ENCODE data around the gene NEK10.

NEK10 gene

DNA sequence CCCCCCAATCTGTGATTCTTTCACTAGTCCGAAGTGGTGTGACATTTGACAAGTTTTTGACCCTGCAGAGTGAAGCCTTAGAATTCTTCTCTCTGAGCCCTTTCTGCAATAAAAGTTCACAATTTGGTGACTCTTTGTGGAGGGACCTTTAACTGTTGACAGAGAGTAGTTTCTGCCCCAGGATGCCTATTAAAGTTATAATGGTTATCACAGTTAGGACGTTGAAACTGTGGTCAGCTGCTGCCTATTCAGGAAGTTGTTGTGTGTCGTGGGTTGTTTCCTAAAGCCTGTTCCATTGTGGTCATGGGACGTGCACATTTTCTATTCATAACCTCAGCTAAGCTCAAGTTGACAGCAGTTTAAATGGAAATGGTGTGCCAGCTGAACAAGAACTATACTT is 274.5 kb downstream of the NEK10 start:
- TF ChIP-seq, protein P1, sequence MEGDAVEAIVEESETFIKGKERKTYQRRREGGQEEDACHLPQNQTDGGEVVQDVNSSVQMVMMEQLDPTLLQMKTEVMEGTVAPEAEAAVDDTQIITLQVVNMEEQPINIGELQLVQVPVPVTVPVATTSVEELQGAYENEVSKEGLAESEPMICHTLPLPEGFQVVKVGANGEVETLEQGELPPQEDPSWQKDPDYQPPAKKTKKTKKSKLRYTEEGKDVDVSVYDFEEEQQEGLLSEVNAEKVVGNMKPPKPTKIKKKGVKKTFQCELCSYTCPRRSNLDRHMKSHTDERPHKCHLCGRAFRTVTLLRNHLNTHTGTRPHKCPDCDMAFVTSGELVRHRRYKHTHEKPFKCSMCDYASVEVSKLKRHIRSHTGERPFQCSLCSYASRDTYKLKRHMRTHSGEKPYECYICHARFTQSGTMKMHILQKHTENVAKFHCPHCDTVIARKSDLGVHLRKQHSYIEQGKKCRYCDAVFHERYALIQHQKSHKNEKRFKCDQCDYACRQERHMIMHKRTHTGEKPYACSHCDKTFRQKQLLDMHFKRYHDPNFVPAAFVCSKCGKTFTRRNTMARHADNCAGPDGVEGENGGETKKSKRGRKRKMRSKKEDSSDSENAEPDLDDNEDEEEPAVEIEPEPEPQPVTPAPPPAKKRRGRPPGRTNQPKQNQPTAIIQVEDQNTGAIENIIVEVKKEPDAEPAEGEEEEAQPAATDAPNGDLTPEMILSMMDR (IDR thresholded peaks at IDR 0.05; ENCODE audit: poor library complexity, severe bottlenecking), result no peak
- H3K27ac ChIP-seq (ENCODE audit: poor library complexity, severe bottlenecking), result no peak overlapping the region
- H3K36me3 ChIP-seq (ENCODE audit: low read depth), result no peaks in the 10 kb centered on the region
- DNase-seq (ENCODE audit: low spot score), result no peak
- no peaks in the 10 kb centered on the region for H3K4me1 ChIP-seq (ENCODE audit: insufficient read depth, poor library complexity, severe bottlenecking)
- no peak for ATAC-seq (ENCODE audit: low read depth)
- H3K4me3 ChIP-seq (ENCODE audit: severe bottlenecking), result no peak overlapping the region
- H3K9me3 ChIP-seq (ENCODE audit: severe bottlenecking), result no peaks in the 10 kb centered on the region
- H3K27me3 ChIP-seq (ENCODE audit: insufficient read depth, poor library complexity, severe bottlenecking), result no peaks in the 10 kb centered on the region

DNA sequence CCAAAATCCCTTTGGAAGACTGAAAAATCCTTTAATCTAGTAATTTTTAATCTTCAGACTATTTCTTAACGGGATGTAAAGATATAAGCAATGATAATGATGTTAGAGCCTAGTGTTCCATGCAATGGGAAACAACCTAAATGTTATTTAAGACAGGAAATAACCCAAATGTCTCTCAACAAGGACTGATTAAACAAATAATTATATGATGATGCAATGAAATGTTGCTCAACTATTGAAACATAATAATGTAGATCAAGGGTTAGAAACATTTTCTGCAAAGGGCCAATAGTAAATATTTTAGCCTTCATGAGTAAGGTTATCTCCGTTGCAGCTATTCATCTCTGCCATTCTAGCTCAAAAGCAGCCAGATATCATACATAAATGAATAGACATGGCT is 275.4 kb downstream of the NEK10 start:
- Histone ChIP-seq H3K27me3 (ENCODE audit: insufficient read depth, poor library complexity, severe bottlenecking) (no peaks in the 10 kb centered on the region), H3K36me3 (ENCODE audit: low read depth) (no peaks in the 10 kb centered on the region), H3K4me1 (ENCODE audit: insufficient read depth, poor library complexity, severe bottlenecking) (no peaks in the 10 kb centered on the region), H3K4me3 (ENCODE audit: severe bottlenecking) (no peak overlapping the region), H3K27ac (ENCODE audit: poor library complexity, severe bottlenecking) (no peak overlapping the region), H3K9me3 (ENCODE audit: severe bottlenecking) (no peaks in the 10 kb centered on the region)
- DNase-seq (ENCODE audit: low spot score) (no peak), ATAC-seq (ENCODE audit: low read depth) (no peak)
- TF ChIP-seq, protein P1 (IDR thresholded peaks at IDR 0.05; ENCODE audit: poor library complexity, severe bottlenecking), result no peak

DNA sequence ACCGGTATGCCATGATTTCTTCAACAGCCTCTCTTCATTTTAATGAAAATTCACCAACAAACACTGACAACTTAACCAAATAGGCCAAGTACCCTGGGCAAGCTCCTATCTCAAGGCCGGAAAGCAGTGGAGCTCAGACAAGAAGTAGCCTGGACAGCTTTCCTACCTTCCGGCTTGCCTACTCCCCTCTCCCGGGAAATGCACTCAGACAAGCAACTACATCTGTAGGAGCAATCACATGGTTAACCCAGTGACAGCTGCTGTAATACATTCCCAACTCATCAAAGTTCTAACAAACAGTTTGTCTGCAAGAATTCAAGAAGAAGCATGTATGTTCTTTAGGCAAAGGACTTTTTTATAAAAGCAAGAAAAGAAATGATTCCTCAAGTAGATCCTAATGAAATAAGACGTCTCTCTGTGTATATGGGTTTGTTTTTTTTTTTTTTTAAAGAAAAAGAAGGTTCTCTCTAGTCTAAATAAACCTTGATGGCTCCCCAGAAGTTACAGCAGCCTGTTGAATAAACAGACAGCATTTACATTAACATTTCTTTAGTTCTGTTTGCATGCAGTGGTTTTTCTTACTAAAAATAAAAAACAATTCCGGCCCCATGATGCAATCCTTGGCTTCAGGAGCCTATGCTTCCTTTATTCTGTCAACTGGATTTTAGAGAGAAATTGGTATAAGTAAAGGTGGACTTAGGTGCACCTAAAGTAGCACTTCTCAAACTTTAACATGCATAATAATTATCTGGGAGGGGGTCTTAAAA is 278.7 kb downstream of the NEK10 start:
- no peak overlapping the region for H3K27ac ChIP-seq (ENCODE audit: poor library complexity, severe bottlenecking)
- H3K27me3 ChIP-seq (ENCODE audit: insufficient read depth, poor library complexity, severe bottlenecking), result no peaks in the 10 kb centered on the region
- H3K36me3 ChIP-seq (ENCODE audit: low read depth), result no peaks in the 10 kb centered on the region
- no peak for ATAC-seq (ENCODE audit: low read depth)
- TF ChIP-seq, protein P1 (IDR thresholded peaks at IDR 0.05; ENCODE audit: poor library complexity, severe bottlenecking), result no peak
- H3K4me3 ChIP-seq (ENCODE audit: severe bottlenecking), result no peak overlapping the region
- H3K4me1 ChIP-seq (ENCODE audit: insufficient read depth, poor library complexity, severe bottlenecking), result no peaks in the 10 kb centered on the region
- no peaks in the 10 kb centered on the region for H3K9me3 ChIP-seq (ENCODE audit: severe bottlenecking)
- DNase-seq (ENCODE audit: low spot score), result no peak

DNA sequence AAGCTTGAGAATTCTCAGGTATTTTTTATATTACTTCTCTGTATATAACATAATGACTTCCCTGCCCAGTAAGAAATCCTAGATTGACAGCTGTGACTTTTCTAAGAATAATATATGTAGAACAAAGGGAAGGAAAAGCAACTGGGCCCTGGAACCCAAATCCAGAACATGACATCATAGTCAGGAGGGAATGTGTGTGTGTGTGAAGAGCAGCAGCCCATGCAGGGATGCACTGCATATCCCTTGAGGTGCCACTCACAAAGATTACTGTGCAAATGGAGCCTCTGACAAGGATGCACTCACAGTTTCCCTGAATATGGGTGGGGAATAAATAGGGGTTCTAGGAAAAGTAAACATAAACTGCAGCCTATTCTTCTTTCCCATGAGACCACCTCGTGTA is 279.5 kb downstream of the NEK10 start:
- ATAC-seq (ENCODE audit: low read depth), result no peak

DNA sequence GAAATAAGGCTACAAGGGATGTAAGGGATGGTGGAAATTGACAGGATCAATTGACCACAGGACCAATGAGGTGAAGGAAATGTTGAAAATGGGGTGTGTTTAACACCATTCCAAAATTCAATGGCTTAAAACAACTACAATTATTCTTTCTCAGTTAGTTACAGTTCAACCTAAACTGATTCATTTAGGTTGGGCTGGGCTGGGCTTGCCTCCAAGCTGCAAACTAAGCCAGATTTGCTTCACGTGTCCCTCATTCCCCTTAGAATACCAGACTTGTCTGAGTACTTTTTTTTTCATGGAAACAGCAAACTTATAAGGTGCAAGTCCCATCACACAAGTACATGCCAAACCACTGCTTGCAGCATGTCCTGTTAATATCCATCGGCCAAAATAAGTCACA is 280.1 kb downstream of the NEK10 start:
- TF ChIP-seq, protein P1 (IDR thresholded peaks at IDR 0.05; ENCODE audit: poor library complexity, severe bottlenecking), result no peak
- Histone ChIP-seq H3K27me3 (ENCODE audit: insufficient read depth, poor library complexity, severe bottlenecking) (no peaks in the 10 kb centered on the region), H3K4me1 (ENCODE audit: insufficient read depth, poor library complexity, severe bottlenecking) (no peaks in the 10 kb centered on the region), H3K27ac (ENCODE audit: poor library complexity, severe bottlenecking) (no peak overlapping the region), H3K36me3 (ENCODE audit: low read depth) (no peaks in the 10 kb centered on the region), H3K4me3 (ENCODE audit: severe bottlenecking) (no peak overlapping the region), H3K9me3 (ENCODE audit: severe bottlenecking) (no peaks in the 10 kb centered on the region)
- ATAC-seq (ENCODE audit: low read depth), result no peak
- no peak for DNase-seq (ENCODE audit: low spot score)

More for the DNA sequence above, 279.5 kb downstream of the NEK10 start:
- no peaks in the 10 kb centered on the region for H3K9me3 ChIP-seq (ENCODE audit: severe bottlenecking)
- no peak overlapping the region for H3K4me3 ChIP-seq (ENCODE audit: severe bottlenecking)
- no peak for DNase-seq (ENCODE audit: low spot score)
- no peaks in the 10 kb centered on the region for H3K4me1 ChIP-seq (ENCODE audit: insufficient read depth, poor library complexity, severe bottlenecking)
- TF ChIP-seq, protein P1 (IDR thresholded peaks at IDR 0.05; ENCODE audit: poor library complexity, severe bottlenecking), result no peak
- no peaks in the 10 kb centered on the region for H3K36me3 ChIP-seq (ENCODE audit: low read depth)
- no peaks in the 10 kb centered on the region for H3K27me3 ChIP-seq (ENCODE audit: insufficient read depth, poor library complexity, severe bottlenecking)
- H3K27ac ChIP-seq (ENCODE audit: poor library complexity, severe bottlenecking), result no peak overlapping the region
